GM12875 (cell line): ENCODE measurements around the gene HMG20A.

ENCODE experiments used
- H3K4me3 ChIP-seq: one replicate; pipeline ENCODE4 v1.5.1; 2011; ENCODE audit warnings: low read depth, low read length, control low read depth
- CTCF ChIP-seq: IDR thresholded peaks from 2 replicates; pipeline ENCODE4 v1.5.1; 2011; ENCODE audit warnings: low read depth, mild to moderate bottlenecking, control low read depth, inconsistent platforms, low read length, moderate library complexity, borderline replicate concordance; ENCODE audit not compliant: insufficient read depth

Gene HMG20A

GRCh38 chr15:77531191-77532000 is 110.7 kb downstream of the HMG20A start:
- no peak overlapping the region for H3K4me3 ChIP-seq

GRCh38 chr15:77532067-77532710 is 111.5 kb downstream of the HMG20A start:
- H3K4me3 ChIP-seq, result no peak overlapping the region
- TF ChIP-seq CTCF, result no peak

More at GRCh38 chr15:77531191-77532000, 110.7 kb downstream of the HMG20A start:
- TF ChIP-seq CTCF, result no peak

- H3K4me3 ChIP-seq, result no peak overlapping the region
- TF ChIP-seq CTCF, result no peak
These were observed 112.2 kb downstream of the HMG20A start for GRCh38 chr15:77532846-77533245.

GRCh38 chr15:77533578-77534430 is 113.1 kb downstream of the HMG20A start:
- H3K4me3 ChIP-seq, result no peak overlapping the region
- no peak for TF ChIP-seq CTCF
